ENCODE data around the gene NR1H4. TPM values are rescaled to one million over a fixed set of nuclear protein-coding genes. Genes with fewer than 3 reads are reported as not detected.

NR1H4 gene
- total and polyA plus RNA-seq, 2 of the 8 experiments (the other 6 are each of a cell fraction or from before 2014, with no cell fraction given): not detected

GRCh38 chr12:100490056-100490455 lies 16.4 kb downstream of the NR1H4 start:
- H4K5ac ChIP-seq (ENCODE audit: insufficient read length, low read depth, low read length): no peak overlapping the region
- no peak overlapping the region for H2BK12ac ChIP-seq (ENCODE audit: low read depth, low read length)
- H4K8ac ChIP-seq (ENCODE audit: extremely low read depth, insufficient read depth, low read length): no peak overlapping the region
- no peak overlapping the region for H2BK15ac ChIP-seq (ENCODE audit: low read length)
- no peaks in the 10 kb centered on the region for H4K20me1 ChIP-seq (replicated peaks in 1 of 2; ENCODE audit: control insufficient read depth in 1 of 2, insufficient read depth in 2 of 2, low read length in 2 of 2)
- H2AK5ac ChIP-seq (ENCODE audit: low read depth, low read length): no peak overlapping the region
- H2BK120ac ChIP-seq (replicated peaks; ENCODE audit: low read depth, low read length): no peak overlapping the region
- no peak overlapping the region for H3K4me3 ChIP-seq (ENCODE audit: extremely low read depth in 1 of 4, insufficient read depth in 2 of 4, low read depth in 3 of 4, low read length in 4 of 4)
- H3K27ac ChIP-seq (ENCODE audit: low read depth, low read length): no peak overlapping the region
- H3K14ac ChIP-seq (ENCODE audit: insufficient read length): no peak overlapping the region
- 100% methylated on average over 1 of the region's 1 CpG; no CpG with 5 or more reads in 1 of the 2 experiments for WGBS, 2 experiments (ENCODE audit: extremely low coverage in 1 of 2, insufficient coverage in 1 of 2, insufficient read length in 1 of 2, insufficient replicate concordance in 2 of 2, low coverage in 1 of 2, low lambda C conversion rate in 2 of 2, missing lambda C conversion rate in 1 of 2)
- H3K18ac ChIP-seq (ENCODE audit: extremely low read depth, low read length): no peak overlapping the region
- DNase-seq (ENCODE audit: low read depth in 1 of 2, low spot score in 2 of 2) (no peak), FAIRE-seq (no peak)
- H3K4me2 ChIP-seq (ENCODE audit: insufficient read depth in 1 of 2, low read depth in 2 of 2, low read length in 2 of 2): no peak overlapping the region
- no peaks in the 10 kb centered on the region for H3K4me1 ChIP-seq (replicated peaks in 1 of 4; ENCODE audit: control insufficient read depth in 3 of 4, insufficient read depth in 4 of 4, low read length in 3 of 4)
- H3K23ac ChIP-seq (ENCODE audit: insufficient read length): no peak overlapping the region
- H3K4ac ChIP-seq (replicated peaks; ENCODE audit: insufficient read length, low read depth, low read length): no peak overlapping the region
- H3K9ac ChIP-seq (replicated peaks in 1 of 4; ENCODE audit: extremely low read depth in 1 of 4, low read depth in 3 of 4, low read length in 3 of 4): no peak overlapping the region
- H3K79me1 ChIP-seq (ENCODE audit: low read depth, low read length): no peaks in the 10 kb centered on the region
- no peaks in the 10 kb centered on the region for H3K79me2 ChIP-seq (ENCODE audit: control insufficient read depth in 1 of 2, insufficient read depth in 2 of 2, low read length in 2 of 2)
- no peak overlapping the region for H2BK20ac ChIP-seq (ENCODE audit: low read length)
- H2AFZ ChIP-seq (ENCODE audit: low read length): no peak overlapping the region
- no peaks in the 10 kb centered on the region for H3K27me3 ChIP-seq (replicated peaks in 1 of 4; ENCODE audit: control insufficient read depth in 3 of 4, extremely low read depth in 1 of 4, insufficient read depth in 3 of 4, low read length in 3 of 4)
- H3K56ac ChIP-seq (replicated peaks; ENCODE audit: insufficient read length, low read depth, low read length): no peak overlapping the region
- no peak overlapping the region for H2BK5ac ChIP-seq (ENCODE audit: low read depth, low read length)
- CTCF ChIA-PET (ENCODE audit: partially characterized antibody): interaction anchor here (1.1 to 1.5 kb wide), 3 partner anchors 14 to 65 kb away, joined by 3 to 5 read pairs (median 3); partner anchors contain the start of gene NR1H4
- POLR2A ChIA-PET (ENCODE audit: partially characterized antibody): no interaction called here
- H3K23me2 ChIP-seq (ENCODE audit: low read depth, low read length): no peaks in the 10 kb centered on the region
- H4K91ac ChIP-seq (replicated peaks; ENCODE audit: insufficient read length, low read length): no peak overlapping the region
- no peaks in the 10 kb centered on the region for H3K9me3 ChIP-seq (ENCODE audit: insufficient read depth in 2 of 2, low read depth in 1 of 2, low read length in 1 of 2)
- H3K36me3 ChIP-seq (ENCODE audit: control insufficient read depth in 2 of 4, insufficient read depth in 4 of 4, low read length in 3 of 4): no peaks in the 10 kb centered on the region
- TF ChIP-seq CHD2 (IDR thresholded peaks at IDR 0.05; ENCODE audit: low read length) (no peak), BCL11A (IDR thresholded peaks at IDR 0.05; ENCODE audit: low read depth in 2 of 2, low read length in 2 of 2) (no peak), JUND (IDR thresholded peaks at IDR 0.05; ENCODE audit: low read length) (no peak), HDAC6 (IDR thresholded peaks at IDR 0.05; ENCODE audit: low read depth, low read length) (no peak), BRCA1 (IDR thresholded peaks at IDR 0.05; ENCODE audit: low read depth, low read length) (no peak), USF2 (IDR thresholded peaks at IDR 0.05; ENCODE audit: low read length) (no peak), SP4 (IDR thresholded peaks at IDR 0.05; ENCODE audit: low read length) (no peak), CHD1 (IDR thresholded peaks at IDR 0.05; ENCODE audit: low read depth, low read length) (no peak), RNF2 (IDR thresholded peaks at IDR 0.05; ENCODE audit: borderline replicate concordance, low read depth, low read length, missing control alignments, poor library complexity, severe bottlenecking) (no peak), POLR2AphosphoS5 (IDR thresholded peaks at IDR 0.05; ENCODE audit: low read depth, low read length) (no peak), CREB1 (IDR thresholded peaks at IDR 0.05) (no peak), GTF2F1 (IDR thresholded peaks at IDR 0.05; ENCODE audit: borderline replicate concordance, low read depth, low read length) (no peak)

All from H1 (cell line).